DND-41 (cell line): Measurements from ENCODE around the gene JADE2.

Source experiments
- ATAC-seq: fragments of 200-7000 bp; cut with Tn5 transposase; 3 replicates; pipeline ENCODE4 v1.9.1; 2021; ENCODE audit warnings: low read depth; ENCODE audit not compliant: insufficient read depth
- DNase-seq: peaks from one replicate; pipeline ENCODE4 v3.0.0-alpha.2; 2020
- H2AFZ ChIP-seq: 2 replicates; pipeline ENCODE4 v1.6.0; 2012; ENCODE audit warnings: low read depth, low read length
- H3K27ac ChIP-seq: 2 replicates; pipeline ENCODE4 v1.5.1; 2012; ENCODE audit warnings: low read length, inconsistent platforms
- H3K27me3 ChIP-seq: fragments of 200-600 bp; sonication (generic); 2 replicates; pipeline ENCODE4 v1.6.0; 2012; ENCODE audit warnings: low read length, mild to moderate bottlenecking, inconsistent platforms; ENCODE audit not compliant: insufficient read depth, poor library complexity
- H3K36me3 ChIP-seq: 2 replicates; pipeline ENCODE4 v1.5.1; 2012; ENCODE audit warnings: low read length, inconsistent platforms; ENCODE audit not compliant: insufficient read depth
- H3K4me1 ChIP-seq: 2 replicates; pipeline ENCODE4 v1.5.1; 2012; ENCODE audit warnings: mild to moderate bottlenecking, low read length; ENCODE audit not compliant: insufficient read depth
- H3K4me2 ChIP-seq: 2 replicates; pipeline ENCODE4 v1.6.0; 2012; ENCODE audit warnings: mild to moderate bottlenecking, moderate library complexity, low read length, inconsistent platforms; ENCODE audit not compliant: insufficient read depth
- H3K4me3 ChIP-seq, 2 experiments: fragments of 200-600 bp in 1 of 2; shearing (Covaris generic) in 1 of 2; 2 replicates each; pipeline ENCODE4 v1.5.1; 2012 to 2016; ENCODE audit warnings: inconsistent platforms in 2 of 2, low read length in 2 of 2, mild to moderate bottlenecking in 2 of 2, low read depth in 1 of 2, moderate library complexity in 1 of 2
- H3K79me2 ChIP-seq: 2 replicates; pipeline ENCODE4 v1.6.0; 2012; ENCODE audit warnings: low read length, inconsistent platforms; ENCODE audit not compliant: insufficient read depth
- H3K9ac ChIP-seq: 2 replicates; pipeline ENCODE4 v1.6.0; 2012; ENCODE audit warnings: low read depth, mild to moderate bottlenecking, inconsistent platforms, low read length, moderate library complexity
- H3K9me3 ChIP-seq: 2 replicates; pipeline ENCODE4 v1.5.1; 2012; ENCODE audit warnings: low read length, moderate library complexity, mild to moderate bottlenecking, inconsistent platforms; ENCODE audit not compliant: insufficient read depth, severe bottlenecking
- H4K20me1 ChIP-seq: 2 replicates; pipeline ENCODE4 v1.6.0; 2012; ENCODE audit warnings: low read length; ENCODE audit not compliant: insufficient read depth
- CTCF ChIP-seq: IDR thresholded peaks from 2 replicates; pipeline ENCODE4 v1.5.1; 2012; ENCODE audit warnings: borderline replicate concordance, low read length, moderate library complexity, mild to moderate bottlenecking; ENCODE audit not compliant: poor library complexity, severe bottlenecking; ENCODE audit errors: extremely low read depth
- EZH2 ChIP-seq: IDR thresholded peaks from 3 replicates; pipeline ENCODE4 v1.6.1; 2012; ENCODE audit warnings: borderline replicate concordance, low read depth, mild to moderate bottlenecking, moderate library complexity, low read length, inconsistent platforms; ENCODE audit not compliant: severe bottlenecking

The JADE2 gene

DNA sequence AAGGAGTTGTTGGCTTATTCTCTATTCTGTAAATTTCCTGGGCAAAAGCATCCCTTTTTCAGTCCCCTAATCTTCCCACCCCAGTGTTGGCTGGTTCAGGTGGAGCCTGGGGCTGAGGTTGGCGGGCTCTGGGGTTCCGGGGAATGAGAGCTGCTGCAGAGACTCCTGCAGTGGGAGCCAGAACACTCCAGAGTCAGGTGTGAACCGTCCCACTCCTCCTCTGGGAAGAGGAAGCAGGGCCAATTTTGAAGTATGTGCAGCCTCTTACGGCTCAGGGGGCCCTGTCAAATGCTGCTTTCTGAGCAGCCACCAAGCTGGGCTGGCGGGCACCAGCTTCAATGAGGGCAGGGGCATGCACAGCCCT is 42.8 kb downstream of the JADE2 start:
- Histone ChIP-seq H3K4me2 (no peak overlapping the region), H3K79me2 (peaks cover 28% of the 10 kb centered on the region), H3K9me3 (no peaks in the 10 kb centered on the region), H4K20me1 (peaks cover 72% of the 10 kb centered on the region), H3K4me3 (no peak overlapping the region), H3K4me1 (no peaks in the 10 kb centered on the region), H3K9ac (no peak overlapping the region), H2AFZ (no peak overlapping the region), H3K36me3 (peaks cover 100% of the 10 kb centered on the region), H3K27me3 (no peaks in the 10 kb centered on the region), H3K27ac (no peak overlapping the region)
- no peak for DNase-seq
- no peak for ATAC-seq
- TF ChIP-seq EZH2: no peak
- TF ChIP-seq CTCF: no peak

- ATAC-seq (no peak), DNase-seq (no peak)
- Histone ChIP-seq H3K9me3 (no peaks in the 10 kb centered on the region), H3K9ac (no peak overlapping the region), H3K4me3 (no peak overlapping the region), H3K4me1 (no peaks in the 10 kb centered on the region), H3K27ac (no peak overlapping the region), H3K4me2 (no peak overlapping the region), H3K36me3 (peaks cover 100% of the 10 kb centered on the region), H4K20me1 (peaks cover 79% of the 10 kb centered on the region), H2AFZ (no peak overlapping the region), H3K27me3 (no peaks in the 10 kb centered on the region), H3K79me2 (peaks cover 28% of the 10 kb centered on the region)
- TF ChIP-seq EZH2 (no peak), CTCF (no peak)
Measured at GRCh38 chr5:134568761-134569695, 43.6 kb downstream of the JADE2 start.

DNA sequence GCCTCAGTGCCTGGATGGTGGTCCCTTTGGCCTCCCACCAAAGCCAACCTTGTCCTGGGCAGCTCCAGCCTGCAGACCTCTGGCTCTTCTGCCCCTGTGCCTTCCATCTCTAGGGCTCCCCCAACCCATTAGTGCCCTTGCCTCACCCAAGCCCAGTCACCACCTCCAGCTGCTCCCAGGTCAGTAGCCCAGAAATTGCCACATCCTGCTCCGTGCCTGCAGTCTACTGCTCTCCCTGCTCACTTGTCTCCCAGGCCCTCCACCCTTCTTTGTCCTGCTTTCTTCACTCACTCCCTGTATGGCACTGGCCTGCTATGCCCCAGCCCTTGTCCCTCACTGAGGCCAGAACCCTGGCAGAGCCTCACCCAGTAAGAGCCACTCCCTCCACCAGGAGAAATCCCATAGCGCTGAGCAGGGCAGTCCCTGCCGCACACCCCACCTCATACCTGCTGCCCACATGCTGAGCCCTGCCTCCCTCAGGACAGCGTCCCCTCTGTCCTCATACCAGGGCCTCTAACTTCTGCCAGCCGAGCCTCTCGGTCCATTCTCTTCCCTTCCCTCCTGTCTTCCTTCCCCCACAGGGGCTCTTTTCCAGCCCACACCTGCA is 44.4 kb downstream of the JADE2 start:
- no peak overlapping the region for H3K27ac ChIP-seq
- H3K36me3 ChIP-seq: peaks cover 100% of the 10 kb centered on the region
- H4K20me1 ChIP-seq: peaks cover 80% of the 10 kb centered on the region
- no peak overlapping the region for H3K4me3 ChIP-seq
- H2AFZ ChIP-seq: no peak overlapping the region
- TF ChIP-seq CTCF (no peak), EZH2 (no peak)
- ATAC-seq (no peak), DNase-seq (no peak)
- H3K9me3 ChIP-seq: no peaks in the 10 kb centered on the region
- no peak overlapping the region for H3K9ac ChIP-seq
- no peaks in the 10 kb centered on the region for H3K27me3 ChIP-seq
- H3K79me2 ChIP-seq: peaks cover 28% of the 10 kb centered on the region
- H3K4me2 ChIP-seq: no peak overlapping the region
- H3K4me1 ChIP-seq: no peaks in the 10 kb centered on the region
